Adrenal gland (tissue), 12 donors: Measurements from ENCODE around the gene ZNF672. TPM values are rescaled to one million over a fixed set of nuclear protein-coding genes. Genes with fewer than 3 reads are reported as not detected.

Source experiments
- DNase-seq, 7 donors: peaks; one replicate each; pipeline ENCODE4 v3.0.0-alpha.2; 2019 to 2020
- H3K27ac ChIP-seq, 5 donors: fragments of 200-600 bp; sonication (generic) in 4 of 5; 1 replicate in 3 of 5; 2 replicates in 2 of 5; pipeline versions ENCODE4 v1.5.1 to v1.8.0; 2016 to 2020; ENCODE audit warnings: mild to moderate bottlenecking in 1 of 5
- H3K27me3 ChIP-seq: fragments of 200-600 bp; 2 replicates; pipeline ENCODE4 v1.8.0; 2021
- H3K36me3 ChIP-seq, 2 donors: fragments of 200-600 bp; replicated peaks in 1 of 2; 1 replicate in 1 of 2; 2 replicates in 1 of 2; pipeline versions ENCODE4 v1.5.1 to v1.8.0; 2018 to 2022
- H3K4me1 ChIP-seq, 2 donors: fragments of 200-600 bp; replicated peaks in 1 of 2; 1 replicate in 1 of 2; 2 replicates in 1 of 2; pipeline versions ENCODE4 v1.5.1 to v1.8.0; 2018 to 2021
- H3K4me3 ChIP-seq, 4 donors: fragments of 200-600 bp; sonication (generic) in 3 of 4; one replicate each; pipeline ENCODE4 v1.5.1; 2016 to 2018
- H3K9me3 ChIP-seq, 3 donors: fragments of 200-600 bp; sonication (generic) in 1 of 3; replicated peaks in 1 of 3; 1 replicate in 2 of 3; 2 replicates in 1 of 3; pipeline versions ENCODE4 v1.5.1 to v1.8.0; 2016 to 2021
- CTCF ChIP-seq, 6 experiments: fragments of 450-650 bp in 4 of 6; fragments of 200-600 bp in 2 of 6; sonication (generic) in 1 of 6; IDR thresholded peaks; 1 replicate in 5 of 6; 2 replicates in 1 of 6; pipeline versions ENCODE4 v1.5.1 to v1.8.0; 2016 to 2021; ENCODE audit warnings: antibody characterized with exemption in 6 of 6, mild to moderate bottlenecking in 2 of 6, moderate library complexity in 1 of 6
- POLR2A ChIP-seq, 2 donors: fragments of 450-650 bp; IDR thresholded peaks; one replicate each; pipeline ENCODE4 v1.6.1; 2017; ENCODE audit warnings: antibody characterized with exemption in 2 of 2, mild to moderate bottlenecking in 2 of 2, moderate library complexity in 1 of 2
- WGBS, 4 donors: extraction: QIAGEN DNeasy Blood & Tissue Kit in 2 of 4; methylation state at CpG; one replicate each; pipeline versions ENCODE4 v1.1.5 to v1.1.7; 2013 to 2017; 5-methylcytosine and 5-hydroxymethylcytosine counted together
- intact Hi-C, 2 donors: fragments of 100-400 bp; cut with DNase I; formaldehyde crosslinking; loops; one replicate each; pipeline versions ENCODE4 v1.14.1 to v1.15.0; 2022 to 2023
- polyA plus RNA-seq, 3 donors: library from polyadenylated mRNA; stranded (reverse); fragments of 200-250 nt in 2 of 3; fragments of 350-450 nt in 1 of 3; fragmentation: Illumina TruSeq in 1 of 3; extraction: RNeasy Lipid Tissue Mini Kit (QIAGEN cat#74804) in 1 of 3; gene quantifications; one replicate each; pipeline ENCODE4 v1.2.3, GENCODE V29; 2013 to 2014
- total RNA-seq, 9 donors: library from RNA; depleted of rRNA in 4 of 9; stranded (reverse); fragments of >200 nt in 4 of 9; fragments of 120-200 nt in 1 of 9; fragmentation: NEBNext Ultra II Directional in 1 of 9; extraction: Animal tissue kit (Norgen Biotek cat#: 25700) in 1 of 9; gene quantifications; one replicate each; pipeline versions ENCODE4 v1.1.0 to v1.2.4, GENCODE V29; 2013 to 2023
- donor health status: healthy with polysubstance abuse.
- donor health status: Bipolar disorder and iron deficiency.
- donor health status: DM: yes; HTN: yes; CAD: no.
- donor health status: DM: no; HTN: no; CAD: no.
- donor health status: DM: no; HTN: no; CAD: no.
- donor health status: DM: yes; HTN: yes; CAD: no.

Gene ZNF672
- total and polyA plus RNA-seq, 12 donors = 9.5 to 47.5 (median 29.3) TPM

GRCh38 chr1:248849637-248850036 lies 11.6 kb downstream of the ZNF672 start:
- Histone ChIP-seq H3K4me3 (no peak overlapping the region), H3K4me1 (no peaks in the 10 kb centered on the region), H3K36me3 (peaks cover 0 to 67% of the 10 kb centered on the region in 2 donors), H3K9me3 (no peaks in the 10 kb centered on the region), H3K27ac (no peak overlapping the region), H3K27me3 (no peaks in the 10 kb centered on the region)
- TF ChIP-seq POLR2A (IDR thresholded peaks at IDR 0.05) = no peak
- no peak for TF ChIP-seq CTCF (IDR thresholded peaks at IDR 0.05)
- DNase-seq = no peak
- 85 to 100% (median 89%) methylated on average over 1 to 3 of the region's 3 CpGs for WGBS, 4 donors
- intact Hi-C loops = no loop called here

GRCh38 chr1:248850124-248850523 lies 12.1 kb downstream of the ZNF672 start:
- H3K27ac ChIP-seq = no peak overlapping the region
- no peak overlapping the region for H3K4me3 ChIP-seq
- no peak for DNase-seq
- H3K4me1 ChIP-seq = no peaks in the 10 kb centered on the region
- intact Hi-C loops = no loop called here
- 82 to 100% (median 93%) methylated on average over 1 to 9 of the region's 9 CpGs for WGBS, 4 donors
- no peaks in the 10 kb centered on the region for H3K9me3 ChIP-seq
- TF ChIP-seq CTCF (IDR thresholded peaks at IDR 0.05) = no peak
- no peaks in the 10 kb centered on the region for H3K27me3 ChIP-seq
- H3K36me3 ChIP-seq = peaks cover 0 to 63% of the 10 kb centered on the region in 2 donors

GRCh38 chr1:248850536-248851251 lies 12.7 kb downstream of the ZNF672 start:
- Histone ChIP-seq H3K4me3 (no peak overlapping the region), H3K9me3 (no peaks in the 10 kb centered on the region), H3K4me1 (no peaks in the 10 kb centered on the region), H3K27ac (no peak overlapping the region), H3K27me3 (no peaks in the 10 kb centered on the region), H3K36me3 (peaks cover 0 to 57% of the 10 kb centered on the region in 2 donors)
- 81 to 87% (median 86%) methylated on average over 8 to 10 of the region's 10 CpGs for WGBS, 4 donors
- TF ChIP-seq CTCF (IDR thresholded peaks at IDR 0.05) (no peak), POLR2A (IDR thresholded peaks at IDR 0.05) (no peak)
- DNase-seq = peak in 1 of 7 donors; percentile 49
- intact Hi-C loops = no loop called here

GRCh38 chr1:248851390-248851789 lies 13.4 kb downstream of the ZNF672 start:
- Histone ChIP-seq H3K36me3 (peaks cover 0 to 51% of the 10 kb centered on the region in 2 donors), H3K9me3 (no peaks in the 10 kb centered on the region), H3K27ac (no peak overlapping the region), H3K27me3 (no peaks in the 10 kb centered on the region), H3K4me1 (no peaks in the 10 kb centered on the region), H3K4me3 (no peak overlapping the region)
- WGBS, 4 donors = 90 to 96% (median 93%) methylated on average over 2 of the region's 2 CpGs
- intact Hi-C loops = no loop called here
- TF ChIP-seq POLR2A (IDR thresholded peaks at IDR 0.05) (no peak), CTCF (IDR thresholded peaks at IDR 0.05) (no peak)
- peak in 1 of 7 donors; percentile 50 for DNase-seq
